GM19025 (cell line): Measurements from ENCODE around the gene ANKRD33B.
"Not testable (repeated sequence)": the region's sequence is repeated elsewhere in the genome, so short reads cannot be mapped to it uniquely, and the experiment has no call there.

ENCODE experiments used
- ATAC-seq: cut with Tn5 transposase; IDR thresholded peaks from one replicate; pipeline ENCODE4 v1.9.1; 2021; ENCODE audit warnings: mild to moderate bottlenecking, low read depth, moderate library complexity; ENCODE audit not compliant: unreplicated experiment

The ANKRD33B gene

DNA sequence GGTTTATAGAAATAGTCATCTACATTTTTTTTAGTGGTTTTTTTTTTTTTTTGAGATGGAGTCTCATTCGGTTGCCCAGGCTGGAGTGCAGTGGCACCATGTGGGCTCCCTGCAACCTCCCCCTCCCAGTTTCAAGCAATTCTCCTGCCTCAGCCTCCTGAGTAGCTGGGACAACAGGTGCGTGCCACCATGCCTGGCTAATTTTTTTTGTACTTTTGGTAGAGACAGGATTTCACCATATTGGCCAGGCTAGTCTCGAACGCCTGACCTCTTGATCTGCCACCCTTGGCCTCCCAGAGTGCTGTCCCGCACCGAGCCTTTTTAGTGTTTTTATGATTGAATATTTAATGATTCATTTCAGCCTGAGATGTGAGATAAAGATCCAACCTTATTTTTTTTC is 27.3 kb downstream of the ANKRD33B start:
- no peak for ATAC-seq

DNA sequence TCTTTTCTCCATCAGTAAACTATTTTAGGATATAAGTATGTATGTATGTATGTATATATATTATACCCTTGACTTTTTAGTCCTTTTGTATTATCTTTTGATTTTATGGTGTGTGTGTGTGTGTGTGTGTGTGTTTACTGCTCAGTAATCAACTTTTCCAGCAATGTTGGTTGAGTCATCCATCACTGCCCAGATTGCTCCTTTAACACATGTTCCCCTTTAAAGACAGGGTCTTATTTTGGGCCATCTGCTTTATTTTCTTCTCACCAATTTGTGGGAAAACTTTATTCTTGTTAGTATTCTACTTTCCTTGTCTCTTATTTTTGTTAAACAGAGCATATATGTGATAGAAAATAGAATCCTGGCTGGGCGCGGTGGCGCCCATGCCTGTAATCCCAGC is 28.1 kb downstream of the ANKRD33B start:
- no peak for ATAC-seq

DNA sequence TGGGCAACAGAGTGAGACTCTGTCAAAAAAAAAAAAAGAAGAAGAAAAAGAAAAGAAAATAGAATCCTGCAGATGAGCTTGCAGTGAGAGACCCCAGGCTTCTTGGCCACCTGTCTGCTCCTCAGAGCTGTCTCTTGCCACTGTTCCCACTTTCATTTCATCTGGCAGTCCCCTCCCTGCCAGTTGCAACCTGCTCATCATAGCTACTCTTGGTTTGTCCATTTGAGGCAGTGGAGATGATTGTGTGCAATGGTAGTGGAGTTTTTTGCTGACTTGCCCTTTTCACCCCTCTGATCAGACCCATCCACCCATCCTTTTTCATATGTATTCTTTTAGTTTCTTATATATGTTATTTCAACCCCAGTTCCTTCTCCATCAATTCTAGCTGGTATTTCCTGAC is 28.7 kb downstream of the ANKRD33B start:
- ATAC-seq = peak; percentile 36

DNA sequence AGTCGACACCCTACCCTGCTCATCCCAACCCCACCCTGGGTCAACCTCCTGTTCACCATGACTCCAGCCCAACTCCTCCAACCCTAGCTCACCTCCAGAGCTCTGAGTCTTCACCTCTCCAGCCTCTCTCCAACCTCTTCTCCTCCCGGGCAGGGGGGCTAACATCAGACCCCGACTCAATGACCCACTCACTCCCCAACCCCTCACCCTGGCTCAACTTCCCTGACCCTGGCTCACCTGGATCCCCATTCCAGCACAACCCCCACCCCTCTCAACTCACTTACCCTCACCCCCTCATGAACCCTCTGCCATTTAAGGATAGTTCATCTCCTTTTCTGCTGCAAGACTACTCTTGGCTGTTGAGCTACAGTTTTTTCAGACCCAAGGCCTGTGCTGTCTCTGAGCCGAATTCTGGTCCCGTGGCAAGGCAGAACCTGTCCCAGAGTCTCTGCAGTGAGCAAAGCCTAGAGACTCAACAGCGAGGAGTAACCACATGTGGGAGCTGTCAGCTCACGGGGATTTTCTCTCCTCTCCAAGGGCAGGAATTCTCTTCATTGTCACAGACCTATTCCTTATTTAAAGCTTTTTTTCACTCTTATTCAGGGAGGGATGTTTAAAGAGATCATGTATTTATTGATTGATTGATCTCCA is 29.8 kb downstream of the ANKRD33B start:
- no peak for ATAC-seq

DNA sequence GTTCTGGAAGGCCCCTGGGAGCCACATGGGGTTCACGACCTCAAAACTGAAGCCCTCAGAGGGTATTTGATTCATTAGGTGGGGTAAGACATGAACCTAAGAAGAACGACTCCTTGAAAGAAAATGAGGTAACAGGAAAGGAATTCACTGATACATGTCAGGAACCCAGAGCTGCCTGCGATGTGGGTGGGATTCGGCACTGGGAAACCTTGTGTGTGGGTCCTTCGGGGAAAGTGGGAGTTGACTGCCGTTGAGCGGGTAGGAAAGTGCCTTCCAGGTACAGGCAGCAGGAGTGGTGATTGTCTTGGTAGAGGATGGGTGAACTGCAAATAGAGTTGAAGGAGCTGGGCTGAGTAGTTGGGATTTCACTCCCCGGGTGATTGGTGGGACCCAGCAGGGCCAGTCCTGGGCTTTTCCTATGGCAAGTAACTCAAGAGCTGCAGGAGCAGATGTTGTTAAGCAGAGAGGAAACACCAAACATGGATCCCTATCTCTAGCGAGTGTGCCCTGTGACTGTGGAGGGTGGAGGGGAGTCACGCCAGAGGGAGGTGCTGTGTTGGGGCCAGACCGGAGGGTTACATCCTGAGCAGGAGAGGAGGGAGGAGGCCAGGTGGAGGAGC is 30.8 kb downstream of the ANKRD33B start:
- ATAC-seq = no peak

DNA sequence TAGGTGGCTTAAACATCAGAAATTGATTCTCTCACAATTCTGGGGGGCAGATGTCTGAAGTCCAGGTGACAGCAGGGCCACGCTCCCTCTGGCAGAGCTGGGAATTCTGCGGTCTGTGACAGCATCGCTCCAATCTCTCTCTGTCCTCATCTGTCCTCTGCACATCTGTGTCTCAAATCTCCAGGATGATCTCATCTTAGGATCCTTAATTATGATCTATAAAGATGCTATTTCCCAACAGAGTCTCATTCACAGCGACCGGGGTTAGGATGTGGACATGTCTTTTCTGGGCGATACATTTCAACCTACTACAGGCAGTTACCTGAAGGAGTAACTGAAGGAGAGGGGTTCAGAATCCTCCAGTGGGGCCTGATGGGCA is 31.4 kb downstream of the ANKRD33B start:
- no peak for ATAC-seq

DNA sequence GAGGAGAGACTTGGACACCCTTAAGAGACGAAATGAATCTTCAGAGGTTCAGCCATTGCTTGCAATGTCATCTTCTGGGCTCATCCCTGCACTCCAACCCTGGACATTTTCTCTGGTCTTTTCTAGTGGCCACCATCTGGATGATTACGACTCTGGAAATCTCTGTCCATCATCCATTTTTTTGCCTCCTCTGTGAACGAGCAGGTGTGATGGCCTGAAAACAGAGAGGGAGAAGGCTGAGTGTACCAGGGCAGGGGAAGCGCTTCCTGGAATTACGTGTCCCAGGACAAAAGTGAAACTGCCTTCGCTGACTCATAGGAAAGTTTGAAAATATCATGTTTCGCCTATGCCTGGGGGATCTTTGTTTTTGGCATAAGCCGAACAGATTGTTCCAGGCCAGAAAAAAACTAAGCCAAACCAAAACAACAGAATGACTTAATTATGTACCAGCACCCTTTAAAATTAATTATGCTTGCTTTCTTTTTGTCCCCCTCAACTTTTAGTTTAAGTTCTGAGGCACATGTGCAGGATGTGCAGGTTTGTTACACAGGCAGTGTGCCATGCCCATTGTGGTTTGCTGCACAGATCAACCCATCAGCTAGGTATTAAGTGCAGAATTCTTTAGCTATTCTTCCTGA is 31.9 kb downstream of the ANKRD33B start:
- no peak for ATAC-seq

DNA sequence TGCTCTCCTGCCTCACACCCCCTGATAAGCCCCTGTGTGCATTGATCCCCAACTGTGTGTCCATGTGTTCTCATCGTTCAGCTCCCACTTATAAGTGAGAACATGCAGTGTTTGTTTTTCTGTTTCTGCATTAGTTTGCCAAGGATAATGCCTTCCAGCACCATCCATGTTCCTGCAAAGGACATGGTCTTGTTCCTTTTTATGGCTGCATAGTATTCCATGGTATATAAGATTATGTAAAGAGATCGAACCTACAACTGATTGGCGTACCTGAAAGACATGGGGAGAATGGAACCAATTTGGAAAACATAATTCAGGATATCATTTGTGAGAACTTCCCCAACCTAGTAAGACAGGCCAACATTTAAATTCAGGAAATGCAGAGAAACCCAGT is 32.4 kb downstream of the ANKRD33B start:
- no peak for ATAC-seq

DNA sequence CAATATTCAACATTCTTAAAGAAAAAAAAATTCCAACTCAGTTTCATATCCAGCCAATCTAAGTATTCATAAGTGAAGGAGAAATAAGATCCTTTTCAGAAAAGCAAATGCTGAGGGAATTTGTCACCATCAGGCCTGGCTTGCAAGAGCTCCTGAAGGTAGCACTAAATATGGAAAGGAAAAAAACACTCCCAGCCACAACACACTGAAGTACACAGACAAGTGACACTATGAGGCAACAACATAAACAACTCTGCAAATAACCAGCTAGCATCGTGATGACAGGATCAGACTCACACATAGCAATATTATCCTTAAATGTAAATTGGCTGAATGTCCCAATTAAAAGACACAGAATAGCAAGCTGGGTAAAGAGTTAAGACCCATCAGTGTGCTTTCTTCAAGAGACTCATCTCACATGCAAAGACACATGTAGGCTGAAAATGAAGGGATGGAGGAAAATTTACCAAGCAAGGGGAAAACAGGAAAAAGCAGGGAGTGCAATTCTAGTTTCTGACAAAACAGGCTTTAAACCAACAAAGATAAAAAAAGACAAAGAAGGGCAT is 33.1 kb downstream of the ANKRD33B start:
- no peak for ATAC-seq

DNA sequence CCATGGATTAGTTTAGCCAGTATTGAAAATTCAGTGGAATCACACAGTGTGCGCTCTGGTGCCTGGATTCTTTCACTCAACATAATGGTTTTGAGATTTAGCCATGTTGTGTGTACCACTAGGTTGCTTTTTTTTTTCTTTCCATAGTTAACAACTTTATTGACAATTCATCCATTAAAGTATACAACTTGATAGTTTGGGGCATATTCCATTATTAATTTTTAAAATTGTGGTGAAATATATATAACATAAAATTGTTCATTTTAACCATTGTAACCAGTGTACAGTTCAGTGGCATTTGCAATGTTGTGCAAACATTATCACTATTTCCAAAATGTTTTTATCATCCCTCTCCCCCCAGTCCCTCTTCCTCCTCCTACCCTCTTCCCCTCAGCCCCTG is 35.2 kb downstream of the ANKRD33B start:
- ATAC-seq = no peak

DNA sequence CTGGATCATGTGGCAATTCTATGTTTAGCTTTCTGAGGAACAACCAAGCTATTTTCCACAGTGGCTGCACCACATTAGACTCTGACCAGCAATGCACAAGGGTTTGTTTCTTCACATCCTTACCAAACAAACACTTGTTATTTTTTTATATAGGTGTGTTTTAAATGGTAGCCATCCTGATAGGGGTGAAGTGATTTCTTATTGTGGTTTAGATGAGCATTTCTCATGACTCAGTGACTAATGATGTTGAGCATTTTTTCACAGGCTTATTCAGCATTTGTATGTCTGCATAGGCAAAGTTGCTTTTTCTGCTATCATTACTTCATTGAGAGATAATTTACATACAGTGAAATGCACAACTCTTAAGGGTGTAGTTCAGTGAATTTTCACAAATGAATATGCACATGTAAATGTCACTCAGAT is 36.0 kb downstream of the ANKRD33B start:
- no peak for ATAC-seq

DNA sequence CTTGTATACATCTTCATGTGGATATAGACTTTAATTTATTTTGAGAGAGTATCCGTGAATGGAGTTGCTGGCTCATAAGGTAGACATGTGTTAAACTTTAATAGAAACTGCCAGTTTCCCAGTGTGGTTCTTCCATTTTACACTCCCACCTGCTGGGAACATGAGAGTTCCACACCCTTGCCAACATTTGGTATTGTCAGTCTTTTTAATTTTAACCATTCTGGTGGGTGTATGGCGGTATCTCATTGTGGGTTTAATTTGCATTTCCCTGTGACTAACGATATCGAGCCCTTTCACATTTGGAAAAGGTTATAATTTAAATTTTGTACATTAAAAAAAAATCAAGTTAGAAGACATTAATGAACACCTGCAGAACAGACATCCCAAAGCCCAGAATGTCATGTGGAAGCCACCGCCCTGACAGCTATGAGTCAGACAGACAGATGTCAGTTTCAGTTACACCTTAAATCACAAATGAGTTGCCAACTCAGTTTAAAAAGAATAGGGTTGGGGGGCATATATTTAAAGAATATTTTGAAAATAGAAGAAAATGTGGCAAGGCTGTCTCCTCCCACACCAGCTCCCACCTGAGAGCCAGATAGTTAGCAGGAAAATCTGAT is 36.9 kb downstream of the ANKRD33B start:
- ATAC-seq = peak; percentile 74

DNA sequence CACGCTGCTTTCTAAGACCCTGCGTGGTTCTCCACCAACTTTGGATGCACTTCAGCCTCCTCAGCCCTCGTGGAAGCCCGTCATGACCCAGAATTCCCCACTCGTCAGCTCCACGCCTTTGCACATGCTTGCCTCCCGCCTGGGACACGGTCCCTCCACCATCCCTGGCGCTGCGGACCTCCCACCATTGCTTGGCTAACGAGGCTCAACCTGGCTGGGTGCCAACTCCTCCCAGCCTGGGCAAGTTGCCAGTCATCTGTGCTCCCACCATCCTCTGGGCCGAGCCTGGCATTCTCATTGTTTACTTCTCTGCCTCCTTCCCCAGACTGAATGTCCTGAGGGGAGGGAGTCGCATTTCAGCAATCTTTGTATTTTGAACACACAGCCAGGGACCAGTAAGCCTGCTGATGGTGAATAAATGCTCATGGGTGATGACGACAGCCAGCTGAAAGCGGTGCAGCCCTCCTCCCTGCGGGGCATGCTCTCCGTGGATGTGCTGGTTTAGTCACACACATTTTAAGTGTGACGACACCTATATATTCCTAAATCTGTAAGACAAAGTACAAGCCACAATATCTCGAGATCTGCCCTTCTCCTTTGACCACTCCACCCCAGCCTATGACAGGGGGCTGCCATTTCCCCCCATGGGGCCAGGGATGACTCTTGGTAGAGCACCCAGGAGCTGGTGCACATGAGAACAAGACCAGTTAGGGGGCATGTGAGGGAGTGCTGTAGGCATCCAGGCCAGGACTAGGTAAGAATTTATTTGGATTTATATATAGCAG is 37.6 kb downstream of the ANKRD33B start:
- ATAC-seq = peak; percentile 48

DNA sequence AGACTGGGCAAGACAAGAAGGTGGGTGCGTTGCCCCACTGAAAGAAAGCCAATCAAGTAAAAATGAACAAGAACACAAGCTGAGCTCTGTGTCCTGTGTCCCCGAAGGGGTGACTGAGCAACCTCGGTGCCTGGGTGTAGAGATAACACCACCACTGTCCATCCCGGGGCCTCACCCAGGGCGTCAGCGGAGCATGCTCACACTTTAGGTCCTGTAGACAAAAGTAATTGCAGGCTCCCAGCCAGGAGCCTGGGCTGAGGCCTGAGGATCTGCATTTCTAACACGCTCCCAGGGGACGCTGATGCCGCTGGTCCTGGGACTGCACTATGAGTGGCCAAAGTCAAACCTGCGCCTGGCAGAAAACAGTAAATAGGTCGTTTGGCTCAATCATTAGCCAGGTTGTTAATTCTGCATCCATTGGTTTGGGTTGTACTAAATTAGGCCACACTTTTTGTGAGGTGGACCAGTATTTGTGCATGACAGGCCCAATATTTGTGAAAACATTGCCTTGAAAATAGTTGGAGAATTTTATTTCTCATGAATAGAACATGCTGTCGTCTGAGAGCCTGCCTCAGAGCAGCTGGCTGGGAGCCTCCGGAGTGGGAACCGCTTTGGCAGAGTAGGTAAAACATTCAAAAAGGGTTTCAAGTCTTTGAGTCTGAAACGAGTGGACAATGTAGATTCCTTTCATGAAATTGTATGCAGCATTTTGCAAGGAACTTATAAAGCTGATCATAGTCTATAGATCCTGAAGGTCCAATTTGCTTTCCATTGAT is 38.3 kb downstream of the ANKRD33B start:
- no peak for ATAC-seq

DNA sequence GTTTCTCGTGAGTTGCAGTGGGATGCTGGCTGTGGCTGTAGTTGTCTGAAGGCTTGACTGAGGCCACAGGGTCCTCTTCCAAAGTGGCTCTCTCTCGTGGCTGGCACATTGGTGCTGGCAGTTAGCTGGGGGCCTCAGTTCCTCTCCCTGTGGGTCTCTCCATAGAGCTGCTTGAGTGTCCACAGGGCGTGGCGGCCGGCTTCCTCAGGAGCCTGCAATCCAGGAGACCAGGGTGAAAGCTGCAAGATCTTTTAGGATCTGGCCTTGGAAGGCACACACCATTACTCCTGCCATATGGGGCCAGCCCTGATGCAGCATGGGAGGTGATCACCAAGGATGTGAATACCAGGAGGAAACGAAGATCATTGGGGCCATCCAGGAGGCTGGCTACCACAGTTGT is 41.1 kb downstream of the ANKRD33B start:
- ATAC-seq = no peak

DNA sequence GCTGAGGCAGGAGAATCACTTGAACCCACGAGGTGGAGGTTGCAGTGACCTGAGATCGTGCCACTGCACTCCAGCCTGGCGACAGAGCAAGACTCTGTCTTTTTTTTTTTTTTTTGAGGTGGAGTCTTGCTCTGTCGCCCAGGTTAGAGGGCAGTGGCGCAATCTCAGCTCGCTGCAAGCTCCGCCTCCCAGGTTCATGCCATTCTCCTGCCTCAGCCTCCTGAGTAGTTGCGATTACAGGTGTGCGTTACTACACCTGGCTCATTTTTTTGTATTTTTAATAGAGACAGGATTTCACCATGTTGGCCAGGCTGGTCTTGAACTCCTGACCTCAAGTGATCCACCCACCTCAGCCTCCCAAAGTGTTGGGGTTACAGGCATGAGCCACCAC is 42.8 kb downstream of the ANKRD33B start:
- ATAC-seq = peak; percentile 3

DNA sequence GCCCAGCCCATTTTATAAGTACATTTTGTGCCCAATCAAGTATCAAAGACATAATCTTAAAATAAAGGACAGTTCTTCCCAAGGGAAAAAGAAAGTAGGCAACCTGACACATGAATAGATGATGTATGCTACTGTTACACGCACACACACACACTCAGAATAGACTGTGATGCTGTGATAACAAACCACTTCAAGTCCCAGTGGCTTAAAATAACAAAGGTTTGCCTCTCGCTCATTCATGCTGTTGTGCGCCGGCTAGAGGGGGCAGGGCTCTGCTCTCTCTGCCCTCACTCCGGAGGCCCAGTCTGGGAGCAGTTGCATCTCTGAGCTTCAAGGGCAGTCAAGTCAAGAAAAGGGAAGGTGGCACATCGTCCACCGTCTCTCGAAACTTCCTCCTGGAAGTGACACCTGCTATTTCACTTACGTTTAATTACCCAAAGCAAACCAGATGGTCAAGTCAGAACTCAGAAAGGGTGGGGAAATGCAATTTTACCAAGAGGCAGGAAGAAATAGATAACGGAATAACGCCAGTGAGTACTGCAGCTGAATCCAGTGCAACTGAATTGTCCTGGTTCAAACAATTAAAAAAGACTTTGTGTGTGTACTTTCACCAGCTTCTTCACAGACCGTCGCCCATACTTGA is 43.3 kb downstream of the ANKRD33B start:
- ATAC-seq = peak; percentile 91

DNA sequence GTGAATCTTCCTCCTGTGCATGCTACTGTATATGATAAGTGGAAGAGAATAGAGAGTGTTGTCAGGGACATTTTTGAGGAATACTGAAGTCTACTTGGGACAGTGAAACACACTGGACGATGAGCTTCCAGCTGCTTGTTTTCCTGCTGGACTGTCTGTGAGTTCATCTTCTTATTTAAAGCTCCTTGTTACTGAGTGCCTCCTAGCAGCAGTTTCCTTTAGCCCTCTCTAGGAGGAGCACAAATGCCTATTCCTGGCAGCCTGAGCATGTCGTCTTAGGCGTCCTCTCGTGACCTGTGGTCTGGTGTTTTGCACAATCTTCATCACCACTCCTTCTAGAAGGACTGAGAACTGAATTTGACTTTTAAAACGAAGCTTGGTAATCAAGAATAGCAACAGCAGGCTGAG is 43.8 kb downstream of the ANKRD33B start:
- peak; percentile 37 for ATAC-seq

DNA sequence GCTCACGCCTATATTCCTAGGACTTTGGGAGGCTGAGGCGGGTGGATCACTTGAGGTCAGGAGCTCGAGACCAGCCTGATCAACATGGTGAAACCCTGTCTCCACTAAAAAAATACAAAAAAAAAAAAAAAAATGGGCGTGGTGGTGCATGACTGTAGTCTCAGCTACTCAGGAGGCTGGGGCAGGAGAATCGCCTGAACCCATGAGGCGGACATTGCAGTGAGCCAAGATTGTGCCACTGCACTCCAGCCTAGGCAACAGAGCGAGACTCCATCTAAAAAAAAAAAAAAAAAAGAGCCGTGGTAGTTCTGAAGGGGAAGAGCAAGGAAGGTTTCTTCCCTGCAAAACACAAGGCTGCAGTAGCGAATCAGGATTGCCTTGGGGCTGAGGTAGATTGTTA is 44.2 kb downstream of the ANKRD33B start:
- not testable (repeated sequence) for ATAC-seq
